Occipital lobe (tissue), 3 donors: Measurements from ENCODE around the gene GGA2. TPM values are rescaled to one million over a fixed set of nuclear protein-coding genes. Genes with fewer than 3 reads are reported as not detected.

Experiments used
- DNase-seq: peaks from one replicate; lab custom pipeline; 2025; lab: John Stamatoyannopoulos, UW
- small RNA-seq: library from RNA; depleted of rRNA; stranded (forward); fragments of <200 nt; gene quantifications from one replicate; pipeline ENCODE3, GENCODE V24; 2014
- total RNA-seq: library from RNA; depleted of rRNA; stranded (reverse); fragments of >200 nt; gene quantifications from one replicate; pipeline ENCODE4 v1.2.3, GENCODE V29; 2014

The GGA2 gene
- total RNA-seq, 1 donor from 2014 or later, result 27.8 TPM

DNA sequence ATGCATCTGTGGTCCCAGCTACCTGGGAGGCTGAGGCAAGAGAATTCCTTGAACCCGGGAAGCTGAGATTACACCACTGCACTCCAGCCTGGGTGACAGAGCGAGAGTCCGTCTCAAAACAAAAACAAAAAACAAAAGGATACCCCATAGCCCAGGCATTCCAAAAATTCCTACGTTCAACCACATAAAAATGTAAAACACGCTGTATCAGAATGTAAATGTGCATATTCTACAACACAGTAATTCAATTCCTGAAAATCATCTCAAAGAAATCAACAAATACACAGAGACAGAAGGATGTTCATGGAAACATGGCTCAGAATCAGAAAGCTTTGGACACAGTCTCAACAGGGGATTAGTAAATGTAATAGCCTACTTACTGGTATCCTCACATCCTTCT is 90.3 kb downstream of the GGA2 start:
- DNase-seq, result no peak

DNA sequence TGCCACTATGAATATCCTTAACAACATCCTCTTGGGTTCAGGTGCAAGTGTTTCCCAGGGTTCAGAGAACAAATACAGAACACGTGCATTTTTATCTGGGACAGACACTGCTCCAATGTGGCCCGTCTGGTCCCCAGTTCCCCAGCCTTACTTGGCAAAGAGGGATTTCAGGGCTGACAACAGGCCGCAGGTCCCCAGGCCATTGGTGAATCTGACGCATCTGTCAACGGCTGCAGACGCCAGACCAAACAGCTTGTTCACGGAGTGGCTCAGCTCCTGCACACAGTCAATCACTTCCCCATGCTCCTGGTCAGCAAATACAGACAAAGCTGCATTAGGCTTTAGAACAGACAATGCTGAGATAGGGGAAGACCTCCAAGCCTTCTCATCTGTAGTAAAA is 93.5 kb downstream of the GGA2 start:
- DNase-seq, result no peak

GRCh38 chr16:23414731-23415130 is 95.6 kb downstream of the GGA2 start:
- no peak for DNase-seq

Small RNA genes within 50 kb of the gene (small RNA-seq; reads per million reads assigned to genes)
- not detected for gene RF00072

Other genes with a start within 250 kb of the GGA2 start
- not detected for gene SCNN1B, start 208.2 kb downstream of the GGA2 start, total RNA-seq
- gene COG7, start 57.3 kb downstream of the GGA2 start, total RNA-seq, result 16.7 TPM
- 29.3 TPM for gene EARS2, start 46.9 kb upstream of the GGA2 start, total RNA-seq
- gene UBFD1, start 47.2 kb upstream of the GGA2 start, total RNA-seq, result 62.2 TPM
- 112 TPM for gene NDUFAB1, start 85.8 kb upstream of the GGA2 start, total RNA-seq
- 12.0 TPM for gene PALB2, start 130.8 kb upstream of the GGA2 start, total RNA-seq
- gene DCTN5, start 131.0 kb upstream of the GGA2 start, total RNA-seq, result 73.6 TPM
- 1.1 TPM for gene PLK1, start 168.4 kb upstream of the GGA2 start, total RNA-seq
- gene ERN2, start 202.7 kb upstream of the GGA2 start, total RNA-seq, result not detected
- 0.62 TPM for gene CHP2, start 244.5 kb upstream of the GGA2 start, total RNA-seq